SK-N-SH (cell line): ENCODE results near the gene HSPA9.

Experiments
- CTCF ChIP-seq: fragments of 200-600 bp; sonication (generic); IDR thresholded peaks from 2 replicates; pipeline ENCODE4 v1.6.1; 2017; ENCODE audit warnings: antibody characterized with exemption, mild to moderate bottlenecking, moderate library complexity
- EP300 ChIP-seq, 2 experiments: IDR thresholded peaks; 2 replicates each; pipeline versions ENCODE4 v1.4.0 to v1.6.1; 2012; ENCODE audit warnings: borderline replicate concordance in 1 of 2, low read depth in 1 of 2, low read length in 1 of 2
- MAX ChIP-seq: IDR thresholded peaks from 2 replicates; pipeline ENCODE4 v1.4.0; 2012; ENCODE audit warnings: low read depth

- TF ChIP-seq CTCF (no peak), MAX (no peak), EP300 (IDR thresholded peaks at IDR 0.05; ENCODE audit: borderline replicate concordance in 1 of 2, low read depth in 1 of 2, low read length in 1 of 2) (no peak)
These were observed 5.6 kb upstream of the HSPA9 start for GRCh38 chr5:138580777-138581176.
